ENCODE data around the gene PLEKHS1.
A peak's percentile ranks its signal among the peaks of the same experiment; 100 is the strongest.

PLEKHS1 gene

GRCh38 chr10:113751181-113751732 is at the start of gene PLEKHS1:
Gene PLEKHS1 (plus strand): TSS chr10:113751682. CDS start chr10:113755278, 3,596 bp downstream.
- DNase-seq = no peak

- no peak for DNase-seq
Measured at GRCh38 chr10:113704637-113705343, 46.7 kb upstream of the PLEKHS1 start.

- no peak for DNase-seq
Measured at GRCh38 chr10:113705344-113705652, 46.2 kb upstream of the PLEKHS1 start.

GRCh38 chr10:113706623-113707022 is 44.9 kb upstream of the PLEKHS1 start:
- no peak for DNase-seq

- DNase-seq = no peak
Measured at GRCh38 chr10:113708640-113709039, 42.8 kb upstream of the PLEKHS1 start.

- DNase-seq = peak; percentile 56
Measured at GRCh38 chr10:113709221-113709838, 42.2 kb upstream of the PLEKHS1 start.

GRCh38 chr10:113711142-113711541 is 40.3 kb upstream of the PLEKHS1 start:
- DNase-seq = no peak

- DNase-seq = no peak
Measured at GRCh38 chr10:113712024-113712423, 39.5 kb upstream of the PLEKHS1 start.

- DNase-seq = no peak
Measured at GRCh38 chr10:113712755-113713639, 38.5 kb upstream of the PLEKHS1 start.

GRCh38 chr10:113713640-113713982 is 37.9 kb upstream of the PLEKHS1 start:
- no peak for DNase-seq

- no peak for DNase-seq
Measured at GRCh38 chr10:113716109-113716910, 35.2 kb upstream of the PLEKHS1 start.

- DNase-seq = no peak
Measured at GRCh38 chr10:113718969-113719822, 32.3 kb upstream of the PLEKHS1 start.

- DNase-seq = no peak
Measured at GRCh38 chr10:113720386-113720785, 31.1 kb upstream of the PLEKHS1 start.

- no peak for DNase-seq
Measured at GRCh38 chr10:113732160-113732881, 19.2 kb upstream of the PLEKHS1 start.

GRCh38 chr10:113732966-113733365 is 18.5 kb upstream of the PLEKHS1 start:
- DNase-seq = no peak

GRCh38 chr10:113733635-113734034 is 17.8 kb upstream of the PLEKHS1 start:
- DNase-seq = no peak

GRCh38 chr10:113735913-113736312 is 15.6 kb upstream of the PLEKHS1 start:
- no peak for DNase-seq

GRCh38 chr10:113736576-113736975 is 14.9 kb upstream of the PLEKHS1 start:
- DNase-seq = no peak

- no peak for DNase-seq
Measured at GRCh38 chr10:113739031-113739430, 12.5 kb upstream of the PLEKHS1 start.

- DNase-seq = no peak
Measured at GRCh38 chr10:113739577-113739976, 11.9 kb upstream of the PLEKHS1 start.

GRCh38 chr10:113740850-113741249 is 10.6 kb upstream of the PLEKHS1 start:
- no peak for DNase-seq

Data from NCI-H2081 treated with DMSO at 0.1 percent for 48 hours (cell line).